ENCODE data around the gene HYAL2. TPM values are rescaled to one million over a fixed set of nuclear protein-coding genes. Genes with fewer than 3 reads are reported as not detected.

The HYAL2 gene
- total and polyA plus RNA-seq, 10 of the 15 experiments (the other 5 are each of a cell fraction or from before 2014, with no cell fraction given) = 0.06 to 21.8 (median 12.7) TPM

DNA sequence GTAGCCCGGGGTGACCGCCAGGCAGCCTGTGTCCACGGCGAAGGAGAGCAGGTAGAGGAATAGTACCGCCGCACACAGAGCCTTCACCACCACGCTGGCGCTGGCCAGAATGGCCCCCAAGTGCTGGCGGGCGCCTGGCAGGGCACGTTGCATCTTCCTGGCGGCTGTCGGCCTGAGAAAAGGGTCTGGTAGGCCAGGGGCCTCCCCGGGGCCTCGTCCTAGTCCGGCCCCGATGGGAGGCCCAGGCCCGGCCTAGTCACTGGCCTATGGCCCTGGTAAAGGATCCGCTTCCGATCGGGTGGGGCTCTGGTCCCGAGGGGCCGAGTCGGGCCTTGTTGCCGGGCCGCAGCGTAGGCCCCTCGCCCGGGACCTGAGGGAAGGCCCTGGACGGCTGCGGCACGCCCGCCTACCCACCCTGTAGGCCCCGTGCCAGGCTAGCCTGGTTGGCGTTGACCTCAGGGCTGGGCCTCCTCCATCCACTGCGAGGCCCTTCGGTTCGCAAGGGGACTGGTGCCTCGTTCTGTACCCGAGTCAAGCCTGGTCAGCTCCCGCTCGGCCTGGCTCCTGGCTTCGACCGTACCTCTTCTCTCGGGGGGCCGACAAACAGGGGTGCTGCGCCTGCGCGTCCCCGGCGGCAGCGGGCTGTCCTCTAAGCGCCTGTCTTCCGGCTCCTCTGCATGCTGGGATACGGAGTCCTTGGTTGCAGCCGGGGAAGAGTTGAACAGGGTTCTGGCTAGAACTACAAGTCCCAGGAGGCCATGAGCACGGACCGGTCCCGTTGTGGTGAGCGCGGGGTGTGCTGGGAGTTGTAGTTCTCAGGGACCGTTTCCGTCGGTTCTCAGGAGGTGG is 36.6 kb upstream of the HYAL2 start, which contains the start of gene TMEM115 (continued):
- TF ChIP-seq, protein P1, sequence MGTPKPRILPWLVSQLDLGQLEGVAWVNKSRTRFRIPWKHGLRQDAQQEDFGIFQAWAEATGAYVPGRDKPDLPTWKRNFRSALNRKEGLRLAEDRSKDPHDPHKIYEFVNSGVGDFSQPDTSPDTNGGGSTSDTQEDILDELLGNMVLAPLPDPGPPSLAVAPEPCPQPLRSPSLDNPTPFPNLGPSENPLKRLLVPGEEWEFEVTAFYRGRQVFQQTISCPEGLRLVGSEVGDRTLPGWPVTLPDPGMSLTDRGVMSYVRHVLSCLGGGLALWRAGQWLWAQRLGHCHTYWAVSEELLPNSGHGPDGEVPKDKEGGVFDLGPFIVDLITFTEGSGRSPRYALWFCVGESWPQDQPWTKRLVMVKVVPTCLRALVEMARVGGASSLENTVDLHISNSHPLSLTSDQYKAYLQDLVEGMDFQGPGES (IDR thresholded peaks at IDR 0.05) = no peak
- peak; percentile 35 to 48; a peak in 2 of 4 replicates for TF ChIP-seq BHLHE40 (IDR thresholded peaks at IDR 0.05; ENCODE audit: borderline replicate concordance in 1 of 2, low read depth in 2 of 2, low read length in 1 of 2)
- TF ChIP-seq MTA3 (IDR thresholded peaks at IDR 0.05; ENCODE audit: borderline replicate concordance, low read length) = no peak
- TF ChIP-seq, protein P2, sequence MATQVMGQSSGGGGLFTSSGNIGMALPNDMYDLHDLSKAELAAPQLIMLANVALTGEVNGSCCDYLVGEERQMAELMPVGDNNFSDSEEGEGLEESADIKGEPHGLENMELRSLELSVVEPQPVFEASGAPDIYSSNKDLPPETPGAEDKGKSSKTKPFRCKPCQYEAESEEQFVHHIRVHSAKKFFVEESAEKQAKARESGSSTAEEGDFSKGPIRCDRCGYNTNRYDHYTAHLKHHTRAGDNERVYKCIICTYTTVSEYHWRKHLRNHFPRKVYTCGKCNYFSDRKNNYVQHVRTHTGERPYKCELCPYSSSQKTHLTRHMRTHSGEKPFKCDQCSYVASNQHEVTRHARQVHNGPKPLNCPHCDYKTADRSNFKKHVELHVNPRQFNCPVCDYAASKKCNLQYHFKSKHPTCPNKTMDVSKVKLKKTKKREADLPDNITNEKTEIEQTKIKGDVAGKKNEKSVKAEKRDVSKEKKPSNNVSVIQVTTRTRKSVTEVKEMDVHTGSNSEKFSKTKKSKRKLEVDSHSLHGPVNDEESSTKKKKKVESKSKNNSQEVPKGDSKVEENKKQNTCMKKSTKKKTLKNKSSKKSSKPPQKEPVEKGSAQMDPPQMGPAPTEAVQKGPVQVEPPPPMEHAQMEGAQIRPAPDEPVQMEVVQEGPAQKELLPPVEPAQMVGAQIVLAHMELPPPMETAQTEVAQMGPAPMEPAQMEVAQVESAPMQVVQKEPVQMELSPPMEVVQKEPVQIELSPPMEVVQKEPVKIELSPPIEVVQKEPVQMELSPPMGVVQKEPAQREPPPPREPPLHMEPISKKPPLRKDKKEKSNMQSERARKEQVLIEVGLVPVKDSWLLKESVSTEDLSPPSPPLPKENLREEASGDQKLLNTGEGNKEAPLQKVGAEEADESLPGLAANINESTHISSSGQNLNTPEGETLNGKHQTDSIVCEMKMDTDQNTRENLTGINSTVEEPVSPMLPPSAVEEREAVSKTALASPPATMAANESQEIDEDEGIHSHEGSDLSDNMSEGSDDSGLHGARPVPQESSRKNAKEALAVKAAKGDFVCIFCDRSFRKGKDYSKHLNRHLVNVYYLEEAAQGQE (IDR thresholded peaks at IDR 0.05; ENCODE audit: low read depth, low read length) = no peak
- TF ChIP-seq POU2F2 (IDR thresholded peaks at IDR 0.05; ENCODE audit: borderline replicate concordance, low read depth, low read length) = peak; percentile 56; the same call in 1 of the 3 replicates
- TF ChIP-seq, protein P3, sequence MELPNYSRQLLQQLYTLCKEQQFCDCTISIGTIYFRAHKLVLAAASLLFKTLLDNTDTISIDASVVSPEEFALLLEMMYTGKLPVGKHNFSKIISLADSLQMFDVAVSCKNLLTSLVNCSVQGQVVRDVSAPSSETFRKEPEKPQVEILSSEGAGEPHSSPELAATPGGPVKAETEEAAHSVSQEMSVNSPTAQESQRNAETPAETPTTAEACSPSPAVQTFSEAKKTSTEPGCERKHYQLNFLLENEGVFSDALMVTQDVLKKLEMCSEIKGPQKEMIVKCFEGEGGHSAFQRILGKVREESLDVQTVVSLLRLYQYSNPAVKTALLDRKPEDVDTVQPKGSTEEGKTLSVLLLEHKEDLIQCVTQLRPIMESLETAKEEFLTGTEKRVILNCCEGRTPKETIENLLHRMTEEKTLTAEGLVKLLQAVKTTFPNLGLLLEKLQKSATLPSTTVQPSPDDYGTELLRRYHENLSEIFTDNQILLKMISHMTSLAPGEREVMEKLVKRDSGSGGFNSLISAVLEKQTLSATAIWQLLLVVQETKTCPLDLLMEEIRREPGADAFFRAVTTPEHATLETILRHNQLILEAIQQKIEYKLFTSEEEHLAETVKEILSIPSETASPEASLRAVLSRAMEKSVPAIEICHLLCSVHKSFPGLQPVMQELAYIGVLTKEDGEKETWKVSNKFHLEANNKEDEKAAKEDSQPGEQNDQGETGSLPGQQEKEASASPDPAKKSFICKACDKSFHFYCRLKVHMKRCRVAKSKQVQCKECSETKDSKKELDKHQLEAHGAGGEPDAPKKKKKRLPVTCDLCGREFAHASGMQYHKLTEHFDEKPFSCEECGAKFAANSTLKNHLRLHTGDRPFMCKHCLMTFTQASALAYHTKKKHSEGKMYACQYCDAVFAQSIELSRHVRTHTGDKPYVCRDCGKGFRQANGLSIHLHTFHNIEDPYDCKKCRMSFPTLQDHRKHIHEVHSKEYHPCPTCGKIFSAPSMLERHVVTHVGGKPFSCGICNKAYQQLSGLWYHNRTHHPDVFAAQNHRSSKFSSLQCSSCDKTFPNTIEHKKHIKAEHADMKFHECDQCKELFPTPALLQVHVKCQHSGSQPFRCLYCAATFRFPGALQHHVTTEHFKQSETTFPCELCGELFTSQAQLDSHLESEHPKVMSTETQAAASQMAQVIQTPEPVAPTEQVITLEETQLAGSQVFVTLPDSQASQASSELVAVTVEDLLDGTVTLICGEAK (IDR thresholded peaks at IDR 0.05; ENCODE audit: borderline replicate concordance) = peak; percentile 94
- peak; percentile 85 for TF ChIP-seq NR2C1 (IDR thresholded peaks at IDR 0.05)
- no peak for TF ChIP-seq WRNIP1 (IDR thresholded peaks at IDR 0.05; ENCODE audit: borderline replicate concordance, low read depth, low read length)
- TF ChIP-seq SIN3A (IDR thresholded peaks at IDR 0.05; ENCODE audit: low read depth, low read length) = peak; percentile 83
- peak; percentile 82 for TF ChIP-seq CBFB (IDR thresholded peaks at IDR 0.05; ENCODE audit: low read depth)
- TF ChIP-seq, protein P4, sequence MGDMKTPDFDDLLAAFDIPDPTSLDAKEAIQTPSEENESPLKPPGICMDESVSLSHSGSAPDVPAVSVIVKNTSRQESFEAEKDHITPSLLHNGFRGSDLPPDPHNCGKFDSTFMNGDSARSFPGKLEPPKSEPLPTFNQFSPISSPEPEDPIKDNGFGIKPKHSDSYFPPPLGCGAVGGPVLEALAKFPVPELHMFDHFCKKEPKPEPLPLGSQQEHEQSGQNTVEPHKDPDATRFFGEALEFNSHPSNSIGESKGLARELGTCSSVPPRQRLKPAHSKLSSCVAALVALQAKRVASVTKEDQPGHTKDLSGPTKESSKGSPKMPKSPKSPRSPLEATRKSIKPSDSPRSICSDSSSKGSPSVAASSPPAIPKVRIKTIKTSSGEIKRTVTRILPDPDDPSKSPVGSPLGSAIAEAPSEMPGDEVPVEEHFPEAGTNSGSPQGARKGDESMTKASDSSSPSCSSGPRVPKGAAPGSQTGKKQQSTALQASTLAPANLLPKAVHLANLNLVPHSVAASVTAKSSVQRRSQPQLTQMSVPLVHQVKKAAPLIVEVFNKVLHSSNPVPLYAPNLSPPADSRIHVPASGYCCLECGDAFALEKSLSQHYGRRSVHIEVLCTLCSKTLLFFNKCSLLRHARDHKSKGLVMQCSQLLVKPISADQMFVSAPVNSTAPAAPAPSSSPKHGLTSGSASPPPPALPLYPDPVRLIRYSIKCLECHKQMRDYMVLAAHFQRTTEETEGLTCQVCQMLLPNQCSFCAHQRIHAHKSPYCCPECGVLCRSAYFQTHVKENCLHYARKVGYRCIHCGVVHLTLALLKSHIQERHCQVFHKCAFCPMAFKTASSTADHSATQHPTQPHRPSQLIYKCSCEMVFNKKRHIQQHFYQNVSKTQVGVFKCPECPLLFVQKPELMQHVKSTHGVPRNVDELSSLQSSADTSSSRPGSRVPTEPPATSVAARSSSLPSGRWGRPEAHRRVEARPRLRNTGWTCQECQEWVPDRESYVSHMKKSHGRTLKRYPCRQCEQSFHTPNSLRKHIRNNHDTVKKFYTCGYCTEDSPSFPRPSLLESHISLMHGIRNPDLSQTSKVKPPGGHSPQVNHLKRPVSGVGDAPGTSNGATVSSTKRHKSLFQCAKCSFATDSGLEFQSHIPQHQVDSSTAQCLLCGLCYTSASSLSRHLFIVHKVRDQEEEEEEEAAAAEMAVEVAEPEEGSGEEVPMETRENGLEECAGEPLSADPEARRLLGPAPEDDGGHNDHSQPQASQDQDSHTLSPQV (IDR thresholded peaks at IDR 0.05) = no peak
- TF ChIP-seq CBX5 (IDR thresholded peaks at IDR 0.05; ENCODE audit: low read depth) = no peak
- TF ChIP-seq, protein P5, sequence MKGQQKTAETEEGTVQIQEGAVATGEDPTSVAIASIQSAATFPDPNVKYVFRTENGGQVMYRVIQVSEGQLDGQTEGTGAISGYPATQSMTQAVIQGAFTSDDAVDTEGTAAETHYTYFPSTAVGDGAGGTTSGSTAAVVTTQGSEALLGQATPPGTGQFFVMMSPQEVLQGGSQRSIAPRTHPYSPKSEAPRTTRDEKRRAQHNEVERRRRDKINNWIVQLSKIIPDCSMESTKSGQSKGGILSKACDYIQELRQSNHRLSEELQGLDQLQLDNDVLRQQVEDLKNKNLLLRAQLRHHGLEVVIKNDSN (IDR thresholded peaks at IDR 0.05; ENCODE audit: borderline replicate concordance, extremely low read length, insufficient read depth, low read depth, low read length) = no peak
